ENCODE data around the gene ZYG11A.
A peak's percentile ranks its signal among the peaks of the same experiment; 100 is the strongest.

The ZYG11A gene

GRCh38 chr1:52918201-52918600 is 75.6 kb downstream of the ZYG11A start:
- no peak for DNase-seq (ENCODE audit: low spot score)

GRCh38 chr1:52919051-52919722 is 76.6 kb downstream of the ZYG11A start:
- DNase-seq (ENCODE audit: low spot score) = no peak

GRCh38 chr1:52919723-52920483 is 77.3 kb downstream of the ZYG11A start:
- DNase-seq (ENCODE audit: low spot score) = no peak

- no peak for DNase-seq (ENCODE audit: low spot score)
Observed at GRCh38 chr1:52920791-52921291, 78.3 kb downstream of the ZYG11A start.

GRCh38 chr1:52925571-52926005 is 83.0 kb downstream of the ZYG11A start:
- DNase-seq (ENCODE audit: low spot score) = no peak

GRCh38 chr1:52926864-52927211 is 84.3 kb downstream of the ZYG11A start:
- DNase-seq (ENCODE audit: low spot score) = no peak

- peak; percentile 91 for DNase-seq (ENCODE audit: low spot score)
Observed at GRCh38 chr1:52927212-52928014, 84.9 kb downstream of the ZYG11A start, which contains the start of gene SCP2. TSS of gene SCP2 (plus strand) at chr1:52927276. CDS start at chr1:52927397, 121 bp downstream.

GRCh38 chr1:52928015-52928404 is 85.5 kb downstream of the ZYG11A start:
- DNase-seq (ENCODE audit: low spot score) = no peak

GRCh38 chr1:52929019-52929418 is 86.5 kb downstream of the ZYG11A start:
- no peak for DNase-seq (ENCODE audit: low spot score)

- DNase-seq (ENCODE audit: low spot score) = no peak
Observed at GRCh38 chr1:52937433-52938182, 95.0 kb downstream of the ZYG11A start.

- no peak for DNase-seq (ENCODE audit: low spot score)
Observed at GRCh38 chr1:52938183-52938451, 95.6 kb downstream of the ZYG11A start.

- DNase-seq (ENCODE audit: low spot score) = no peak
Observed at GRCh38 chr1:52943876-52944416, 101.4 kb downstream of the ZYG11A start.

GRCh38 chr1:52944566-52944965 is 102.0 kb downstream of the ZYG11A start:
- no peak for DNase-seq (ENCODE audit: low spot score)

Measured in hepatic stellate cell (primary cell).